Left lobe of liver (tissue), 2 donors: ENCODE measurements around the gene VMAC. TPM values are rescaled to one million over a fixed set of nuclear protein-coding genes. Genes with fewer than 3 reads are reported as not detected.
"Not testable (repeated sequence)": the region's sequence is repeated elsewhere in the genome, so short reads cannot be mapped to it uniquely, and the experiment has no call there.

ENCODE experiments used
- ATAC-seq: fragments of 200-7000 bp; cut with Tn5 transposase; one replicate; pipeline ENCODE4 v1.9.1; 2020; ENCODE audit warnings: mild to moderate bottlenecking, moderate library complexity
- DNase-seq: peaks from one replicate; pipeline ENCODE4 v3.0.0-alpha.2; 2020; ENCODE audit warnings: low spot score
- total RNA-seq: library from RNA; stranded (reverse); gene quantifications from one replicate; pipeline ENCODE4 v1.2.1, GENCODE V29; 2021
- donor health status: DM: no; HTN: no; CAD: no; lungs with moderate emphysema.
- donor health status: DM: no; HTN: yes; CAD: no.

Gene VMAC
- 3.9 TPM for total RNA-seq

- peak; percentile 100 for DNase-seq
- ATAC-seq = peak; percentile 77
Measured at GRCh38 chr19:5904352-5905113, at the start of gene VMAC. Gene VMAC, plus strand, starts transcription at chr19:5904872. Its CDS starts 19 bp downstream, at chr19:5904891.

GRCh38 chr19:5855151-5855550 is 49.5 kb upstream of the VMAC start:
- DNase-seq = not testable (repeated sequence)

GRCh38 chr19:5857203-5858081 is 47.2 kb upstream of the VMAC start:
- ATAC-seq = no peak

More at GRCh38 chr19:5855151-5855550, 49.5 kb upstream of the VMAC start:
- ATAC-seq = not testable (repeated sequence)

GRCh38 chr19:5863030-5863665 is 41.5 kb upstream of the VMAC start:
- no peak for DNase-seq
- no peak for ATAC-seq

More at GRCh38 chr19:5857203-5858081, 47.2 kb upstream of the VMAC start:
- no peak for DNase-seq

GRCh38 chr19:5864013-5864720 is 40.5 kb upstream of the VMAC start:
- DNase-seq (no peak), ATAC-seq (no peak)

GRCh38 chr19:5864725-5865486 is 39.8 kb upstream of the VMAC start:
- ATAC-seq (no peak), DNase-seq (no peak)

- ATAC-seq (no peak), DNase-seq (no peak)
Measured at GRCh38 chr19:5865772-5866171, 38.9 kb upstream of the VMAC start.

GRCh38 chr19:5867201-5868136 is 37.2 kb upstream of the VMAC start:
- DNase-seq (no peak), ATAC-seq (no peak)

GRCh38 chr19:5870986-5871394 is 33.7 kb upstream of the VMAC start:
- peak; percentile 91 for DNase-seq
- peak; percentile 80 for ATAC-seq

GRCh38 chr19:5873617-5874199 is 31.0 kb upstream of the VMAC start:
- peak; percentile 3 for ATAC-seq
- no peak for DNase-seq

GRCh38 chr19:5874496-5874895 is 30.2 kb upstream of the VMAC start:
- not testable (repeated sequence) for ATAC-seq, DNase-seq

GRCh38 chr19:5877427-5877826 is 27.2 kb upstream of the VMAC start:
- DNase-seq (no peak), ATAC-seq (no peak)

- DNase-seq (no peak), ATAC-seq (no peak)
Measured at GRCh38 chr19:5877882-5878281, 26.8 kb upstream of the VMAC start.

- no peak for DNase-seq
- peak; percentile 39 for ATAC-seq
Measured at GRCh38 chr19:5880196-5880595, 24.5 kb upstream of the VMAC start.

- peak; percentile 84 for ATAC-seq
- peak; percentile 84 for DNase-seq
Measured at GRCh38 chr19:5880604-5881078, 24.0 kb upstream of the VMAC start.

GRCh38 chr19:5881543-5882299 is 23.0 kb upstream of the VMAC start:
- DNase-seq = no peak
- ATAC-seq = no peak

- no peak for ATAC-seq
Measured at GRCh38 chr19:5882421-5882968, 22.2 kb upstream of the VMAC start.

More at GRCh38 chr19:5882421-5882968, 22.2 kb upstream of the VMAC start:
- no peak for DNase-seq
